ENCODE data around the gene ZNF579.

Gene ZNF579

DNA sequence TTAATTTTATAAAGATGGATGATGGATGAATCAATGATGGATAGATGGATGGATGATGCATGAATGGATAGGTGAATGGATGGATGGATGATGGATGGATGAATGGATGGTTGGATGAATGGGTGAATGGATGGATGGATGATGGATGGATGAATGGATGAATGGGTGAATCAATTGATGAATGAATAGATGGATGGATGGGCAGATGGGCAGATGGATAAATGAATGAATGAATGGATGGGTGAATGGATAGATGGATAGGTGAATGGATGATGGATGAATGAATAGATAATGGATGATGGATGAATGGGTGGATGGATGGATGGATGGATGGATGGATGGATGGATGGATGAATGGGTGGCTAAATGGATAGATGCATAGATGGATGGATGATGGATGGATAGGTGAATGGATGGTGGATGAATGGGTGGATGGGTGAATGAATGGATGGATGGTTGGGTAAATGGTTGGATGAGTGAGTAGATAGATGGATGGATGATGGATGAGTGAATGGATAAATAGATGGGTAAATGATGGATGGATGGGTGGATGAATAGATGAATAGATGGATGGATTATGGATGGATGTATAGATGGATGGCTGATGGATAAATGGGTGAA is 12.8 kb downstream of the ZNF579 start:
- no peak for DNase-seq

DNA sequence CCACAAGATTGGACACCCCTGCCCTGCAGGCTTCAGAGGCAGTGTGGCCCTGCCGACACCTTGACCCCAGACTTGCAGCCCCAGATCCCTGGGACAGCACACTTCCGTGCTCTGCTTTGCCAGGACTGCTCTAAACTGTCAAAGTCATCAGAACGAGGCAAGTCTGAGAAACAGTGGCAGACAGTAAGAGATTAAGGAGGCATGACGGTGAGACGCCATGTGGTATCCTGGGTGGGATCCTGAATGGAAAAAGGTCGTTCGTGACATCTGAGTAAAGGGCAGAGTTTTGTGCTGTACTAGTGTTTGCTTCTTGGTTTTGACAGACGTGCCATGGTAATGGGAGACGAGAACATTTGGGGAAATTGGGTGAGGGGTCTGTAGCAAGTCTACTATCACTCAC is 13.8 kb downstream of the ZNF579 start:
- no peak for DNase-seq

DNA sequence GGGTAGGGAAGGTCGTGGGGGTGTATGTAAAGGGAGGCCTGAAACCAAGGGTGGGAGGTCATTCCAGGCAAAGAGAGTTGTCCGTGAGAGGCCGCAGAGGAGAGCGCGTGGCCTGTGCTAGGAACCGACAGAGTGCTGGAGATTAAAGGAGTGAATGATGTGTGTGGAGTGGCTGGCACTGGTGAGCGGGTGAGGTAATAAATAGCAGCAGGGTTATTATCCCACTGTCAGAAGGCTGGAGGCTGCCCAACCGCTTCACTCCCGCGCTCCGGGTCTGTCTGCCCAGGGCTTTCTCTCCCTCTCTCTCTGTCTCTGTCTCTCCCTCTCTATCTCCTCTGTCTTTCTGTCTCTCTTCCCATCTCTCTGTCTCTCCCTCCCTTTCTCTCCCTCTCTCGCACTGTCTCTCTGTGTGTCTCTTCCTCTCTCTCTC is 17.4 kb downstream of the ZNF579 start:
- DNase-seq: no peak

DNA sequence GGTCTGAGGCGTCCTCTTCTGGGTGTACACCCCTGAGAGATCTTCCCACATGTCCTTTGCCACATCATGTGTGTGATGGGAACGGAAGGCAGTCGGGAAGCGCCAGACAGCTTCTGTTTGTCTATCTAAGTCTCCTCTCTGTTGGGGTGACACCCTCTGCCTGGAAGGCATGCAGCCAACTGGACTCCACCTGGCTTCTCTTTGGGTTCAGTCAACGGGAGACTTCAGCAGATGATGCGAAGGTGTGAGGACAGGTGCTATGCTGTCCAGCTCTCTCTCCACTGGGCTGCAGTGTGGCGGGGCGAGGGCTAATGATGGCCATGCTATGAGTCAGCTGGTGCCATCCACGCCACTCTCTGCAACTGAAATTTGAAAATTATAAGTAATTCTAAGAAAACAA is 21.0 kb downstream of the ZNF579 start:
- DNase-seq: no peak

DNA sequence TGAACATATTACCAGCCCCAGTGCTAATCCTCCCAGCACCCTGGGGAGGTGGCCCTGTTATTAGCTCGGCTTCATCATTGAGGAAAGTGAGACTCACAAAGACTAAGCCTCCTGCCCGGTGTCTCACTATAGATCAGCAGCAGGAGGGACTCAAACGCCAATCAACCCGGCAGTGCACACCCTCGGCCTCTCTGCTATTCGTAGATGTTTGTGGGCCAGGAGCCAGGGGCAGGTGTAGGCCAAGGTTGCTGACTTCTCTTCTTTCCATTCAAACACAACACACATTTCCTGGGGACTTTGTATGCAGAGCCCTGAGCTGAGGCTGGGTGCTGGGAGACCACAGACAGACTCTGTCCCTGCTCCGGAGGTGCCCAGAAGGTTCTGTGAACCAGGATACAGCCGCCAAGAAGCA is 25.9 kb downstream of the ZNF579 start:
- no peak for DNase-seq

DNA sequence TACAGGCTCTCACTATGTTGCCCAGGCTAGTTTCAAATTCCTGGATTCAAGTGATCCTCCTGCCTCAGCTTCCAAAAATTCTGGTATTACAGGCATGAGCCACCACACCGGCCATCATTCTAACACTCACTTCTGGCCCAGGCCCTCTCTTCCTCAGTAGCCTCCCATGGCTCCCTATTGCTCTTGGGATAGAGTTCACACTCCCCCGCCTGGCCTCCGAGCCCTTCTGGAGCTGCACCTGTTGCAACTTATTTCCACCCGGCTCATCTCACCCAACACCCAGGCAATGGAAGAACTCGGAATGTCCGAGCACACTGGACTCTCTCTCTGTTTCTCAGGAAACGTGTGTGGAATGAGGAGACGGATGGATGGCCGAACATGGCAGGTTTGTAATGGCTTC is 26.3 kb downstream of the ZNF579 start:
- no peak for DNase-seq

DNA sequence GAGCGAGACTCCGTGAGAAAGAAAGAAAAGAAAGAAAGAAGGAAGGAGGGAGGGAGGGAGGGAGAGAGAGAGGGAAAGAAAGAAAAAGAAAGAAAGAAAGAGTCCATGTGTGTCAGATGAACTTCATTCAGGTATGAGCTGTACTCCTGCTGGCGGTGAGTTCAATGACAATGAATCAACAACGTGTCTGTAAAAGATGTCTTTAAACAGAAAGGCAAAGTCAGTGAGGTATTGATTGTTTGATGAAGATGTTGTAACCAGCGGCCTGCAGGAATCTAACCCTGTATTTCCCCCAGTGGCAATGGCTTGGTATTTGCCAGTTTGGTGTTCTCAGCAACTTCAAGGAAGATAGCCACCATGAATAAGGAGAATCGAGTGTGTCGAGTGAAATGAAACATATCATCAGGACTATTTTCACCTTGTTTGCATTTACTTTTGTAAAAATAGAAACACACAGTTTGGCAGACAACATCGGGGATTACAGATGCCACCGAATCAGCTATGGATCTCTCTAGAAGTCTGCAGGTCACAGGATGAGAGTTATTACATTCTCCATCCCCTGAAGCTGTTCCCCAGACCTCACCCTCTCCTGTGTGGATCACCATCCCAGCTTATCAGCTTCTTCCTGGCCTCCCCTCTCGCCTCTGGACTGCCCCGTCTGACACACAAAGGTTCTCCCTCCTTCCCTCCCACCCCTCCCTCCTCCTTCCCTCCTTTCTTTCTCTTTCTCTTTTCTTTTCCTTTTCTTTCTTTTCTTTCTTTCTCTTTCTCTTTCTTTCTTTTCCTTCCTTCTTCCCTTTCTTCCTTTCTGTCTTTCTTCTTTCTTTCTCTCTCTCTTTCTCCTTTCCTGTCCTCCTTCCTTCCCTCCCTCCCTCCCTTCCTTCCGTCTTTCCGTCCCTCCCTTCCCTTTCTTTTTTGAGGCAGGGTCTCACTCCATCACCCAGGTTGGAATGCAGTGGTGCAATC is 27.1 kb downstream of the ZNF579 start:
- DNase-seq: no peak

DNA sequence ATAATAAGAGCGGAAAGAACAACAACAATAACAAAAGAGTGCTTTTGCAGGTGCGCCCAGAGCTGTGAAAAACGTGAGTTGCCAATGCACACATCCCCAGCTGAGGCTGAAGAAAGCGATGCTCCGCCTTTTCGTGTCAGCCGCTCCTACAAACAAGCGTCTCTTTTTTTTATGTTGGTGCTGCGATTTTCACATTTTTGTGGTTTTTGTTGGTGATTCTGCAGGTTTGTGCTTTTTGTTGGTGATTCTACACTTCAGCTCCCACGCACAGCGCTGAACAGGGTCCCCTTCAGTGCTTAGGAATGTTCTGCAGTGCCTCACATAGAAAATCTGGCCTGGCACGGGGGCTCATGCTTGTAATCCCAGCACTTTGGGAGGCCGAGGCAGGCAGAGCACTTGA is 28.0 kb downstream of the ZNF579 start:
- no peak for DNase-seq

DNA sequence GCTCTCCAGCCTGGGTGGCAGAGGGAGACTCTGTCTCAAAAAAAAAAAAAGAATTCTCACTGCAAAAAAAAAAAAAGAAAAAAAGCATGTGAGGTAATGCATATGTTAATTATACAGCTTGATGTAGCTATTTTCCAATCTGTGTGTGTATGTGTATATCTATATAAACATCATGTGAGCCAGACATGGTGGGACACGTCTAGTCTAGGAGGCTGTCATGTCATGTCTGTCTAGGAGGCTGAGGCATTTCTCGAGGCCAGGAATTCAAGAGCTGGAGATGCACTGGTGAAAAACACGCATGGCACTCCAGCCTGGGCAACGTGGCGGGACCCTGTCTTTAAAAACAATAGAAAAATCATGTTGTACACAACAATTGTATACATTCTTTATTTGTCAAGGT is 28.4 kb downstream of the ZNF579 start:
- no peak for DNase-seq

DNA sequence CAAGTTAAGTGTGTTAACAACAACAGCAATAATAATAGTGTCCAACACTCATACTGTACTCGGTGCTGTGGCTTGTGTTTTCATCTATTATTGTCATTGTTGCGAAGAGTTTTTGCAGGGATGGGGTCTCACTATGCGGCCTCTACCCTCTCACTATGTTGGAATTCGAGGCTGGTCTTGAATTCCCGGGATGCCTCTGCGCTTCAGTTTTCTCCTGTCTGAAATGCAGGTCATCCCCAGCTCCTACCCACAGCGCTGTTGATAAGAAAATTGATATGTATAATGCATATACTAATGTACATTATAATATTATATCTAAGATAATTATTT is 30.4 kb downstream of the ZNF579 start:
- no peak for DNase-seq

DNA sequence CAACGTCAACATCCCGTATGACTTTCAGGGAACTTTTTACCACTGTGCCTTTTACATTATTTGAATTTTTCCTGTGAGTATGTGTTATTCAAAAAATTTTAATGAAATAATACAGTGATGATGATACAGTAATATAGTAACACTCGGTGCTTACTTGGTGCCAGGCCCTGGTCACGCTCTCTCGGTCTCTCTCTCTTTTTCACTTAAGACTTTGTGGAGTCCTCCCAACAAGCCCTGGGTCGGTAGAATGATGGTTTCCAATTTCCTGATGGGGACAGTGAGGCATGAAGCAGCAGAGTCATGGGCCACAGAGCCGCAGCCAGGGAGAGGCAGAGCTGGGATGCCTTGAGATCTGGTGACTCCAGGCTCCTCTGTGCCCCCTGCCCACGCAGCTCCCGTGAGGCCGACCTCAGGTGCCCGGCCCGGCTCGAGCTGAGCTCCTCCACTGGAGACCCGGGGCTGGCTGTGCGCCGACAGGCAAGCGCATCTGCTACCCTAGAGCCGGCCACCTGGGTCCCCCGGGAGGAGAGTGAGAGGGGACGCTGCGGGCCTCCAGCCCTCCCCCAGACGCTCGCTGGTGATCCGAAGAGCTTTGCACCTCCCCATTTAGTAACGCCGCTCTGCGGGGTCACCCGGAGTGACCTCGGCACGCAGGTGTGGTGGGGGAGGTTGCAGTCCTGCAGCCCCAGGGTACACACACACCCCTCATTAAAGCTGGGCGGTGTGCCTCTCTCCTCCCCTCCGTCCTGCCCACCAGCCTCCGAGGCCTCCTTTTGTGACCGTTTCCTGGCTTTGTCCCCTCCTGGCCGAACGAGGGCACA is 30.9 kb downstream of the ZNF579 start:
- no peak for DNase-seq

DNA sequence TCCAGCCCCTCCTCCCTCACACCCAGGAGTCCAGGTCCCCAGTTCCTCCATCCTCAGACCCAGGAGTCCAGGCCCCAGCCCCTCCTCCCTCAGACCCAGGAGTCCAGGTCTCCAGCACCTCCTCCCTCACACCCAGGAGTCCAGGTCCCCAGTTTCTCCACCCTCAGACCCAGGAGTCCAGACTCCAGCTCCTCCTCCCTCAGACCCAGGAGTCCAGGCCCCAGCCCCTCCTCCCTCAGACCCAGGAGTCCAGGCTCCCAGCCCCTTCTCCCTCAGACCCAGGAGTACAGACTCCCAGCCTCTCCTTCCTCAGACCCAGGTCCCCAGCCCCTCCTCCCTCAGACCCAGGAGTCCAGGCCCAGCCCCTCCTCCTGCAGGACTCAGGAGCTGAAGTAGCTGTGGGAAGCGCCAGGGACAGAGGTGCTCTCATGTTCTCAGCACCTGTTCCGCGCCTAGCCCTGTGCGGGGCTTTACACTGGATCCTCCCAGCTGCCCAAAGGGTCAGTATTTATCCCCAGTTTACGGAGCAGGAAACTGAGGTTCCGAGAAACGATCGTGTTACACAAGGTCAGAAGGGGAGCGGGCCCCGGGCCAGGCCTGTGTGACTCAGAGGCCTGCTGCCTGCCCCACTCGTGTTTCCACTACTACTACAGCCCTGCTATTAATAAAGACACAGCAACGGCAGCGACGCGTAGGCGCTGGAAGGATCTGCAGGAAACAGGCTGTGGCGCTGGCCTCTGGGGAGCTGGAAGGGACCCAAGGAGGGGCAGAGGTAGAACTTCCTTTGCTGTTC is 33.6 kb downstream of the ZNF579 start:
- no peak for DNase-seq

DNA sequence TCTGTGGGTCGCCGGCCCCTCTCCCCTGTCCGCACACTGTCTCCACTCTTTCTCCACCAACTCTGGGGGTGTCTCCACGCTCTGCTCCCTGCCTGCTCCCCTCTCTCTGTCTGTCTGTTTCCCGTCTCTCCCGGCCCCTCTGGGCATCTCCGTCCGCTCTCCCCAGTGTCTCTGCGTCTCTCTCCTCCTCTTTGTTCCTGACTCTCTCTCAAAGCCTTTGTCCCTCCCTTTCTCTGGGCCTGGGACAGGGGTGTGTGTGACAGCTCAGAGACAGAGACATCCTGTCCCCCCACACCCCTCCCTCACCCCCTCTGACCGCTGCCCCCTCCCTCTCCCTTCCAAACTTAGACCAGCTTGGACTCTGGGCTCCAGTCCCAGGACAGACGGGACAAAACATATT is 34.6 kb downstream of the ZNF579 start:
- no peak for DNase-seq

DNA sequence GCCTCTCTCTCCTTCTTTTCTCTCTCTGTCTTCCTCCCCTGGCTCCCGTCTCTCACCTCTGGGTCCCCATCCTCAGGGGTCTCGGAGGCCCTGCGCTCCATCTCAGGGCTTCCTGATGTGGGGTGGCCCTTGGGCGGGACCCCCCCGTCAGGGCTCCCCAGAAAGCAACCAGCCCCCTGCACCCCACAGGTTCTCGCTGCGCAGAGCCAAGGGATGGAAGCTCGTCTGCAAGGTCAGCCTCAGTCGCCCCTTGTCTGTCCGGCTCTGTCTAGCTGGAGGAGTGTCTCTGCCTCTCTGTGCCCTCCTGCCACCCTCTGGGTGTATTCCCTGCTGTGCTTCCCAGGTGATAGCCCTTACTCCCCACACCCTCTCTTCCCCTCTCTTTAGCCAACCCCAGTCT is 35.2 kb downstream of the ZNF579 start, which contains the start of gene SBK3:
Gene SBK3 (minus strand): TSS at position 101 of the 400 bp plus-strand sequence. CDS start 0 bp downstream, at position 101.
- DNase-seq: no peak

DNA sequence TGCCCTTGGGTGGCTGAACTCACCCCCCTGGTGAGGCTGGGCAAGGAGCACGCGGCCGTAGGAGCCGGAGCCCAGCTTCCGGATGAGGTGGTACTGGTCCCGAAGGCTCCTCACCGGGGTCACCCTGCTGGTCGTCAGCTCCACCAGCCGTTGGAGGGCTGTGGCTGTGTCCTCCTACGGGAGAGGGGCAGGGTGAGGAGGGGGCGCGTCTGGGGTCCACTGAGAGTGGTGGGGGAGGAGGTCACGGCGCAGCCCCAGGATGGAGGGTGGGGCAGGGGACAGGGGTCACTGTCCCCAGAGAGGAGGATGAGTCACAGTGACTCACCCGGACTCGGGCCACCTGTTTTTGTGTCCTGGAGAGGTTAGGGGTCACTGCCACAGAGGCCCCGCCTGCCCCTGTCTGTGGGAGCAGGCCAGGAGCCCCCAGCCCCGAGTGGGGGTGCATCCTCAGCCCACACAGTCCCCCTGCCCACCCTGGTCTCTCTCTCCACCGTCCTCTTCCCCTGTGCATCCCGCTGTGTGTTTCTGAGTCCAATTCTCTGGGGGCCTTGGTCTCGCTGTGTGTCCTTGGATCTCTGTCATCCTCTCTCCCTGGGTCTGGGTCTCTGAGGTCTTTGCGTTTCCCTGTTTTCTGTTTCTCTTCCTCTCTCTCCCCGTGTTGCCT is 35.7 kb downstream of the ZNF579 start:
- no peak for DNase-seq

DNA sequence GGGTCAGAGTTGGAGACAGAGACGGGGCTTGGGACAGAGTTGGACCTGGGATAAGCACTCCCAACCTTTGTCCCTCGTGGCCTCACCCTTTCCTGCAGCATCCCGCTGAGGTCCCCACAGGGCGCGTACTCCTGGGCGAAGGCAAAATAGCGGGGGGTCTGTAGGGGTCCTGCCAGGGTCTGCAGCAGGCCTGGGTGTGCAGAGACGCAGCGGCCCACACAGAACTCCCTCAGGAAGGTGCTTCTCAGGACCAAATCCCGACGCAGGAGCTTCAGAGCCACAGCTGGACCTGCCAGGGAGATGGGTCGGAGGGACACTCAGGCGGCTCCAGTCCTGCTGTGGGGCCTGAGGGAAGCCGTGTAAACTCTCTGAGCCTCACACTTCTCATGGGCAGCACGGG is 36.6 kb downstream of the ZNF579 start:
- DNase-seq: no peak

DNA sequence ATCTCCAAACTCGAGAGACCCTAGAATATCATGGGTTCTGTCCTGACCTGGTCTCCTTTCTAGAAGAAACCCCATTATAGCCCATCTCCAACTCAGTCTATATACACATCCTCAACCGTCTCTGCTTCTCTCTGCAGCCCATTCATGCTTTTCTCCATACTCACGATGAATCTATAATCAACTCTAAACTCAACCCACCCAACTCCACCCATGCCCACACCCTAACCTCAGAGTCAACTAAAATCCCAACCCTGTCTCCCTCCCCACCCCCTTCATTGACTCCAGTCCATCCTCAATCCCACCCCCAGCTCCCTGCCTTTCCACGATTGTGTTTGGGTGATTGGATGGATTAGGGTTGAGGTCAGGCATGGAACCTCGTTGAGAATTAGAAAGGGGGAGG is 37.1 kb downstream of the ZNF579 start:
- no peak for DNase-seq

DNA sequence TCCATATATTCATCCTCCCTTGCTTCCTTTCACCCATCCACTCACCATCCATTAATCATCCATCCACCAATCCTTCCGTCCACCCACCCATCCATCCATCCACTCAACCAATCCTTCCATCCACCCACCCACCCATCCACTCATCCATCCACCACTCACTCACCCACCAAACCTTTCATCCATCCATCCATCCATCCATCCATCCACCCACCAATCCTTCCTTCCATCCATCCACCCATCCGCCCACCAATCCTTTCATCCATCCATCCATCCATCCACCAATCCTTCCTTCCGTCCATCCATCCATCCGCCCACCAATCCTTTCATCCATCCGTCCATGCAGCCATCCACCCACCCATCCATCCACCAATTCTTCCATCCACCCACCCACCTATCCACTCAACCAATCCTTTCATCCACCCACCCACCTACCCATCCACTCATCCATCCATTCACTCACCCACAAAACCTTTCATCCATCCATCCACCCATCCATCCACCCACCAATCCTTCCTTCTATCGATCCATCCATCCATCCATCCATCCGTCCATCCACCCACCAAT is 38.3 kb downstream of the ZNF579 start:
- no peak for DNase-seq

DNA sequence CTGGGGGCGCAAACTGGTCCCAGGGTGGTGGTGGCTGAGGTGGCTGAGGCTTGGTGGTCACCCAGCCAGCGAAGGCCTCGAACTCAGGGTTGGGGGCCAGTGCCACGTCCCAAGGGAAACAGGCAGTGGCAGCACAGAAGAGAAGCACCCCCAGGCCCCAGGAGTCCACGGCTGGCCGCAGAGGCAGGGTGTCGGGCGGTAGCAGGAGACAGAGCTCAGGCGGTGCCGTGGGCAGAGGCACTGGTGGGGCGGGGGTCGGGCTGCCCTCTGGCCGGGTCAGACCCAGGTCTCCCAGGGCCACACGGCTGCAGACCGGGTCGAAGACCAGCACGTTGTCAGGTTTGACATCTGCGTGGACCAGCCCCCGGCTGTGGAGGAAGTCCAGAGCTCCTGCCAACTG is 39.6 kb downstream of the ZNF579 start:
- DNase-seq: no peak

DNA sequence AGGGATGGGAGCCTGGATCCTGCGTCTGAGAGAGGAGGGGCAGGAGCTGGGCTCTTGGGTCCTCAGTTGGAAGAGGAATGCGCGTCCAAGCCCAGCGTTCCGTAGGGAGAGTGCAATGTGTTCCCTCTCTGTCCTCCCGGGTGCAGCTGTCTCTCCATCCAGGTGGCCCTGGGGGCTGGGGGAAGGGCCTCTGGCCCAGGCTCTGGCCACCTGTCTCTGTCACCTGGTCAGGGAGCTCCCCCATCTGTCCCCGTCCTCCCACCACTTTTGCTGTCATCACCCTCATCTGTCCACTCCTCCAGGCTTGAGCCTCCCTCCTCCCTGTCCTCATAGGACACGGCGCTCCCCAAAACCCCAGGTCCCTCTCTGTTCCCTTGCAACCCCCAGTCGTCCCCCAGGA is 40.0 kb downstream of the ZNF579 start:
- DNase-seq: no peak

DNA sequence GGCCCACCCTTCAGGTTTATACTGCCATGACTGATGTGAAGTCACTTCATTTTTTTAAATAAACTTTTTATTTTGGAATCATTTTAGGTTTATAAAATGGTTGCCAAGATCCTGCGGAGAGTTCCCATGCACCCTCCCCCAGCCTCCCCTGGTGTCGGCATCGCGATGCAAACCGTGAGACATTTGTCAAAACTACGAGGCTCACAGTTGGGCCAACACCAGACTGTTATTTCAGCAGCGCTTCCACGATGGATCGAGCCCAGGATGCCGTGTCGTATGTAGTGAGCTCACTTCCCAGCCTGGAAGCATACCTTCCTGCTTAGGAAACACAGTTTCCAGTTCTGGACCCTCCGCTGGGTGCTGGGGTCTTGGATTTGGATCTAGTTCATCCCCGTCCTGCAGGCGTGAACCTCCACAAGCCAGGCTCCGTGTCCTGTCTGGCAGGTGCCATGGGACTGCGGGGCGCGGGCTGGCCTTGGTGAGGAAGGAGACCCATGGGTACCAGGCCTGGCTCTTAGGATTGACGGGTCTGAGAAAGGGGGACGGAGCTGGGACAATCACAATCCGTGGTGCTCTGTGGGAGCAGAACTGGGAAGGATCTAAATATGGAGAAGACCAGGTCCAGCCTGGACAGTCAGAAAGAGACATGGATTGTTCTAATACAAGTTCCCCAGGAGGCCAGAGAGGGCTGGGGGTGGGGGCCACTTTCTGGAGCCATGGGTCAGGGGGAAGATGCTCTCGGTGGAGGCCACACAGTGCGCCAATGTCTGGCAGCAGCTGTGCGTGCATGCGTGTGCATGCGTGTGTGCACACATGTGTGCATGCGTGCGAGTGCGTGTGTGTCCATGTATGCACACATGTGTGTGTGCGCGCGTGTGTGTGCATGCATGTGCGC is 41.3 kb downstream of the ZNF579 start:
- DNase-seq: no peak

All from activated CD4-positive, alpha-beta T cell treated with anti-CD3 and anti-CD28 coated beads, Interleukin-2, amount 50 U/mL, for 4 hours (primary cell).